LHCN-M2 (cell line): ENCODE results near the gene EMX1. TPM values are rescaled to one million over a fixed set of nuclear protein-coding genes. Genes with fewer than 3 reads are reported as not detected.
"Not testable (repeated sequence)": the region's sequence is repeated elsewhere in the genome, so short reads cannot be mapped to it uniquely, and the experiment has no call there.

ENCODE experiments used
- DNase-seq: peaks from one replicate; pipeline ENCODE4 v3.0.0-alpha.2; 2012; ENCODE audit warnings: low read depth
- total RNA-seq: library from RNA; depleted of rRNA; stranded (reverse); fragments of >200 nt; gene quantifications from 2 replicates; pipeline ENCODE4 v1.2.3, GENCODE V29; 2014

EMX1 gene
- total RNA-seq, 1 experiment from 2014 or later, result not detected

GRCh38 chr2:72900191-72900825 is 17.0 kb upstream of the EMX1 start:
- DNase-seq, result no peak

GRCh38 chr2:72901426-72901825 is 15.9 kb upstream of the EMX1 start:
- no peak for DNase-seq

- DNase-seq, result not testable (repeated sequence)
Observed at GRCh38 chr2:72907369-72907768, 9.9 kb upstream of the EMX1 start.

GRCh38 chr2:72908741-72909140 is 8.6 kb upstream of the EMX1 start:
- no peak for DNase-seq

- DNase-seq, result no peak
Observed at GRCh38 chr2:72911256-72911655, 6.1 kb upstream of the EMX1 start.

GRCh38 chr2:72913486-72914205 is 3.7 kb upstream of the EMX1 start:
- no peak for DNase-seq

- no peak for DNase-seq
Observed at GRCh38 chr2:72914206-72914559, 3.1 kb upstream of the EMX1 start.

- no peak for DNase-seq
Observed at GRCh38 chr2:72914589-72915319, 2.6 kb upstream of the EMX1 start.

- no peak for DNase-seq
Observed at GRCh38 chr2:72915320-72915906, 1.9 kb upstream of the EMX1 start.

- no peak for DNase-seq
Observed at GRCh38 chr2:72915907-72916742, 1.2 kb upstream of the EMX1 start.

- DNase-seq, result no peak
Observed at GRCh38 chr2:72916743-72917137, 579 bp upstream of the EMX1 start.

GRCh38 chr2:72917877-72918553 is 696 bp downstream of the EMX1 start:
- no peak for DNase-seq

- DNase-seq, result no peak
Observed at GRCh38 chr2:72919414-72920317, 2.3 kb downstream of the EMX1 start.

GRCh38 chr2:72920318-72921087 is 3.2 kb downstream of the EMX1 start:
- DNase-seq, result no peak

GRCh38 chr2:72921088-72921851 is 4.0 kb downstream of the EMX1 start:
- DNase-seq, result no peak

GRCh38 chr2:72921853-72922252 is 4.5 kb downstream of the EMX1 start:
- DNase-seq, result no peak

- DNase-seq, result no peak
Observed at GRCh38 chr2:72923833-72924352, 6.6 kb downstream of the EMX1 start.
